IPS-15b (cell line): Measurements from ENCODE around the gene SLC25A6.
A peak's percentile ranks its signal among the peaks of the same experiment; 100 is the strongest.
"Not testable (repeated sequence)": the region's sequence is repeated elsewhere in the genome, so short reads cannot be mapped to it uniquely, and the experiment has no call there.

ENCODE experiments used
- H3K27me3 ChIP-seq: one replicate; pipeline ENCODE4 v1.6.1; 2013; ENCODE audit warnings: low read length; ENCODE audit not compliant: control insufficient read depth, insufficient read depth
- H3K36me3 ChIP-seq: one replicate; pipeline ENCODE4 v1.6.1; 2013; ENCODE audit warnings: low read length; ENCODE audit not compliant: control insufficient read depth, insufficient read depth
- H3K4me1 ChIP-seq: one replicate; pipeline ENCODE4 v1.6.1; 2013; ENCODE audit warnings: mild to moderate bottlenecking, low read length; ENCODE audit not compliant: control insufficient read depth, insufficient read depth
- H3K4me3 ChIP-seq: one replicate; pipeline ENCODE4 v1.5.1; 2013; ENCODE audit warnings: low read depth, low read length
- H3K9ac ChIP-seq: one replicate; pipeline ENCODE4 v1.6.1; 2013; ENCODE audit warnings: low read depth, mild to moderate bottlenecking, low read length
- H3K9me3 ChIP-seq: one replicate; pipeline ENCODE4 v1.6.1; 2013; ENCODE audit warnings: mild to moderate bottlenecking, low read length; ENCODE audit not compliant: control insufficient read depth, insufficient read depth

SLC25A6 gene

GRCh38 chrX:1391707-1392375 is at the start of gene SLC25A6:
TSS of gene SLC25A6 (minus strand) at chrX:1392113. CDS start at chrX:1392009, 104 bp downstream.
- Histone ChIP-seq H3K9me3 (no peaks in the 10 kb centered on the region), H3K4me3 (peak within 1 kb of the TSS; percentile 99), H3K36me3 (peaks cover 59% of the 10 kb centered on the region), H3K27me3 (no peaks in the 10 kb centered on the region), H3K4me1 (no peaks in the 10 kb centered on the region), H3K9ac (peak within 1 kb of the TSS; percentile 99)

- Histone ChIP-seq H3K4me1 (no peaks in the 10 kb centered on the region), H3K9me3 (peaks cover 2% of the 10 kb centered on the region), H3K4me3 (no peak overlapping the region), H3K27me3 (no peaks in the 10 kb centered on the region), H3K9ac (no peak overlapping the region), H3K36me3 (peaks cover 48% of the 10 kb centered on the region)
Observed at GRCh38 chrX:1440506-1440905, 48.6 kb upstream of the SLC25A6 start.

- Histone ChIP-seq H3K4me3 (no peak overlapping the region), H3K36me3 (peaks cover 50% of the 10 kb centered on the region), H3K9ac (no peak overlapping the region), H3K4me1 (no peaks in the 10 kb centered on the region), H3K9me3 (no peaks in the 10 kb centered on the region), H3K27me3 (no peaks in the 10 kb centered on the region)
Observed at GRCh38 chrX:1435241-1435895, 43.5 kb upstream of the SLC25A6 start.

GRCh38 chrX:1434871-1435240 is 42.9 kb upstream of the SLC25A6 start:
- H3K9ac ChIP-seq = no peak overlapping the region
- no peaks in the 10 kb centered on the region for H3K27me3 ChIP-seq
- no peaks in the 10 kb centered on the region for H3K9me3 ChIP-seq
- peaks cover 50% of the 10 kb centered on the region for H3K36me3 ChIP-seq
- H3K4me3 ChIP-seq = no peak overlapping the region
- no peaks in the 10 kb centered on the region for H3K4me1 ChIP-seq

GRCh38 chrX:1433646-1434357 is 41.9 kb upstream of the SLC25A6 start:
- H3K4me1 ChIP-seq = no peaks in the 10 kb centered on the region
- no peaks in the 10 kb centered on the region for H3K9me3 ChIP-seq
- no peak overlapping the region for H3K4me3 ChIP-seq
- no peak overlapping the region for H3K9ac ChIP-seq
- H3K27me3 ChIP-seq = no peaks in the 10 kb centered on the region
- H3K36me3 ChIP-seq = peaks cover 44% of the 10 kb centered on the region

- peaks cover 46% of the 10 kb centered on the region for H3K36me3 ChIP-seq
- no peaks in the 10 kb centered on the region for H3K27me3 ChIP-seq
- H3K9ac ChIP-seq = no peak overlapping the region
Observed at GRCh38 chrX:1430451-1430850, 38.5 kb upstream of the SLC25A6 start.

GRCh38 chrX:1427756-1428155 is 35.8 kb upstream of the SLC25A6 start:
- H3K36me3 ChIP-seq = peaks cover 53% of the 10 kb centered on the region

More at GRCh38 chrX:1430451-1430850, 38.5 kb upstream of the SLC25A6 start:
- H3K4me3 ChIP-seq = no peak overlapping the region
- H3K4me1 ChIP-seq = no peaks in the 10 kb centered on the region
- H3K9me3 ChIP-seq = no peaks in the 10 kb centered on the region

GRCh38 chrX:1426321-1426720 is 34.4 kb upstream of the SLC25A6 start:
- H3K9me3 ChIP-seq, H3K4me1 ChIP-seq, H3K27me3 ChIP-seq, H3K4me3 ChIP-seq, H3K9ac ChIP-seq: not testable (repeated sequence)
- peaks cover 58% of the 10 kb centered on the region for H3K36me3 ChIP-seq

More at GRCh38 chrX:1427756-1428155, 35.8 kb upstream of the SLC25A6 start:
- Histone ChIP-seq H3K27me3 (no peaks in the 10 kb centered on the region), H3K4me3 (no peak overlapping the region), H3K9me3 (no peaks in the 10 kb centered on the region), H3K4me1 (no peaks in the 10 kb centered on the region), H3K9ac (no peak overlapping the region)

GRCh38 chrX:1425381-1425780 is 33.5 kb upstream of the SLC25A6 start:
- H3K9ac ChIP-seq = no peak overlapping the region
- H3K9me3 ChIP-seq = no peaks in the 10 kb centered on the region
- no peaks in the 10 kb centered on the region for H3K27me3 ChIP-seq
- no peaks in the 10 kb centered on the region for H3K4me1 ChIP-seq
- H3K36me3 ChIP-seq = peaks cover 60% of the 10 kb centered on the region
- H3K4me3 ChIP-seq = no peak overlapping the region

- Histone ChIP-seq H3K27me3 (no peaks in the 10 kb centered on the region), H3K36me3 (peaks cover 60% of the 10 kb centered on the region)
Observed at GRCh38 chrX:1424147-1424851, 32.4 kb upstream of the SLC25A6 start.

GRCh38 chrX:1423215-1423614 is 31.3 kb upstream of the SLC25A6 start:
- H3K9ac ChIP-seq = no peak overlapping the region

More at GRCh38 chrX:1424147-1424851, 32.4 kb upstream of the SLC25A6 start:
- no peak overlapping the region for H3K4me3 ChIP-seq
- no peaks in the 10 kb centered on the region for H3K9me3 ChIP-seq
- H3K9ac ChIP-seq = no peak overlapping the region
- no peaks in the 10 kb centered on the region for H3K4me1 ChIP-seq

More at GRCh38 chrX:1423215-1423614, 31.3 kb upstream of the SLC25A6 start:
- Histone ChIP-seq H3K27me3 (no peaks in the 10 kb centered on the region), H3K4me3 (no peak overlapping the region), H3K36me3 (peaks cover 69% of the 10 kb centered on the region), H3K4me1 (no peaks in the 10 kb centered on the region), H3K9me3 (no peaks in the 10 kb centered on the region)
